ENCODE results near the gene CNR1.

Gene CNR1

GRCh38 chr6:88143421-88144157, 22.6 kb downstream of the CNR1 start:
- DNase-seq = no peak

GRCh38 chr6:88142297-88142668, 23.9 kb downstream of the CNR1 start:
- no peak for DNase-seq

- DNase-seq = no peak
Measured at GRCh38 chr6:88141561-88142296, 24.4 kb downstream of the CNR1 start.

DNA sequence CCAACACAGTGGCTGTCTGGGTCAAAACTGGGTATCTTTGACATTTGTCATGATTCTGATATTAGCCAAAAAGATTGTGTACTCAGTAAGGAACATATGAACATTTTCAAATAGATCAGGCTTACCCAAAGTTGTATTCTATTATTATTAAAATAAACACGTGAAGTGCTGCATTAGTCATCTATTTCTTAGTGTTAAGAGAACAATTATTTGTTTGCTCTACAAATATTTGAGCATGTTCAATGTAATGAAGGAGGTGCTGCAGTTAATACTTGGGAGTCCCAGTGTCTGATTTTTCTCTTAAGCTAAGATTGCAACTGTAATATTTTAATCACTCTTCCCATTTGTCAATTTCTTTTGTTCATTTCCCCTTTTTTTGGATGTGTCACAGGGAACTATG, 28.2 kb downstream of the CNR1 start:
- DNase-seq = no peak

DNA sequence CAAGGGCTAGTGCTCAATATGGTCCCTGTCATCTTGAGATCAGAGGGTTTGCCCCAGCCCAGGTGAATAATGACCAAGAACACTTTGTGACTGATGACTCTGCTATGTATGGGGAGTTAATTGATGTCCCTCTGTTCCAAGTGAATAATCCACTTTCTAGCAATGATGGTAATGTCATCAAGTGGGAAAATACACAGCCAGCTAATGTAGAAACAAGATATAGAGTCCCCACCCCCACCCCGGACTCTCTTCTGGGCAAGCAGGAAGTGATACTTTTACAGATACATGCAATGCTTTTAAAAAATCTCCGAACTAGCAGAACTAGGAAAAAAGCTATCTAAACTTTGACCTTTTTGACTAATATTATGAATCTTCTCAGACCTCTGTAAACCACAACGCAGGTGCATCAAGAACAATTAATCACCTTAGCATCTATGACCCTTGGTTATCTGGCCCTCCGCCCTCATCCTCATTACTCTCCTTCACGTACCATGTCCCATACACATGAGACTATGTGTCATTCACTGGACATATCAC, 30.5 kb downstream of the CNR1 start:
- DNase-seq = no peak

DNA sequence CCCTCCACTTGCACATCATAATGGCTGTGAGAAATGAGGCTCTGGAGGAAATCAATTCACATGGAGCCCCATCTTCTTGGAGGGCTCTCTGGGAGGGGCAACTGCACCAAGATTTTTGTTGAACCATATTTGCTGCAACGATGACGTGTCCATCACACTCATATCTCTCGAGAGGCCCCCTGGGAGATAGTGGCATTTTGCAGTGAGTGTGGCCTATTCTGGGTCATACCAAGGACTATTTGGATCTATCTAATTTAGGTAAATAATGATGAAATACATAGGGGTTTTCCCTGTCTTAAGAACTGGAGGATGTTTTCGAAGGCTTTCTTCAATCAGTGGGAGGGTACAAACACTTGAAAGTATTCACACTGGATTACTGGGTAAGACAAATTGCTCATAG, 31.6 kb downstream of the CNR1 start:
- DNase-seq = no peak

DNA sequence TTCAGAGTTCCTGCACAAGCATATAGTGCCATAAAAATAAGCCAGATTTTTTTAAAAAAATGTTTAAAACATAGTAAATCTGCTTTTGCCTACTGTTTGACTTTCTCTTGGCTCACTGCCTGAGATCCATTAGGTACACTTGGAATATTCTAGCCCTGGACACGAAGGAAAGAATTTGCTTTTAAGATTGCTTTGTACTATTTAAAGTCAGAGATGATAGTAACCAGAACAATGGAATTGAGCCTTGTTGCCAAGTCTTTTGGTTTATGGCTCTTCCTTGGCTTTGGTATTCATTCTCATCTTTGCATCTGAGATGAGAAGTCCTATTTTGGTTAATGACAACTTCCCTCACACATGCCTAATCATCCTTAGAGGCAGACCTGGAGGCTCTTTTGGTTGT, 32.4 kb downstream of the CNR1 start:
- DNase-seq = no peak

DNA sequence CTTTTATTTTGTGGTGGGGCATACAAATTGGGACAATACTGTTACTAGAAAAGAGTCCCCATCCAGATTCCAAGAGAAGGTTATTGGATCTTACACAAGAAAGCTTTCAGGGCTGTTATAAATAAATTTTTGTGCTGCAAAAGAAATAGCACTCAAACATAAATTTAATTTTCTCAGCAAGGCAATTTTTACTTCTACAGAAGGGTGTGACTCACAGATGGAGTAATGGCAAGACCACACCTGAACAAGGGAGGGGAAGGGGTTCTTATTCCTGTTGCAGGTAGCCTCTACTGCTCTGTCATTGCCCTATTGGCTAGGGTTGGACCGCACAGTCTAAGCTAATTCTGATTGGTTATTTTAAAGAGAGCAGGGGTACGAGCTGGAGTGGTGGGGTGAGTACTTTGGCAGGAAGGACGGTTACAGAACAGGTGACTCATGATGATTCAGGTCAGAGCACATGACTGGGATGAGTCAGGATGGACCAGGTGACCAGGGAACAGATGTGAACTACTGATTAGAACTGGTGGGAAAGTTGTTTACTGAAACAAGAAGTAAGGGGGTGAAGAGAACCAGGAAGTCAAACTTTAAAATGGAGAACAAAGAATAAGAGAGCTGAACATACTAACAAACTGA, 41.1 kb downstream of the CNR1 start:
- no peak for DNase-seq

DNA sequence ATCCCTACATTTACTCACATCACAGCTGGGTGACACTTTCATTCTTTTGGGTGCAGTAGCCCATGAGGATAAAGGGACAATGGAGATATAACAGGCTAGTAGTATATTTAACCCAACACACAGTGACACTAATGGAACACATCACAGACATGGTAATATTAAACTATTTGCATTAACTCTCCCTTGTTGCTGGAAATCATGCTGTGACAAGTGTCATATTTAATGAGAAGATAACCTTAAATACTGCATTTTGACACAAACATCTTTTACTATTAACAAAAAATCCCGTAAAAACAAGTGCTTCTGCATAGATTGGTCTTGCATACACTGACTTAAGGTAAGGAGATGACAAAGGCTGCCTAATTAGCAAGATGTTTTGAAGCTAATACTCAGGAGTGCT, 45.5 kb downstream of the CNR1 start:
- DNase-seq = no peak

DNA sequence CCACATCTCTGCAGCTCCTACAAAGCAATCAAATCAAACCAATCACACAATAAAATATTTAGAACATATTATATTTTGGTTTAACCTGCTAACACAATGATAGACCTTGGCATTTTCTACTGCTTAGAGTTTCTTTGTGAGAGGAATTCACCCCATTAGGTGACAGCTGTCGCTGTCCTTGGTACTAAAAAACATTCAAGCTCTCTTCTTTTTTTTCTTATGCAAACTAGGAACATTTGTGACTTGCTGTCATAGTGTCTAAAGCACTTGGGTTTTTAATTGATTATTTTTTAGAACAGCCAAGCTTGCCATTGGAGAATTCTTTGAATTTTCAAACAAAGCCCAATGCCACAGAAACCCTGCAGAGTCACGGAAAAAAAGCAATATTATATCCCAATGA, 46.4 kb downstream of the CNR1 start:
- no peak for DNase-seq

DNA sequence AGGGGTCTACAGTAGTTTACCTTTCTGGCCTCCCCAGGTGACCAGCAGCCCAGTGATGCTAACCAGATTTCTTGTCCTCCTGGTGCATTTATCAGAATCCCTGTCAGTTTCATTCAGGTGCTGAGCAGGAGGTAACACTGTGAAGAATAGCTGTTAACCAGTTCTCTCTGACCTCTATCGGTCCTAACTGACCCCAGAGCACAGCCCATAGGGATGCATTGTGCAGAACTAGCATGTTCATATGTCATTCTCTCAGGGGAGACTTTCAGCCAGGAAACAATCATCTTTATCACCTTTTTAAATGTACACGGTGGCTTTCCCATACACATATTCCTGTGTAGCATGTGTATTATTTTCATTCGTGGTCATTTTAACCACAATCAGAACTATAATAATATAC, 49.9 kb downstream of the CNR1 start:
- DNase-seq = no peak

- no peak for DNase-seq
Measured at GRCh38 chr6:88115307-88115706, 50.8 kb downstream of the CNR1 start.

DNA sequence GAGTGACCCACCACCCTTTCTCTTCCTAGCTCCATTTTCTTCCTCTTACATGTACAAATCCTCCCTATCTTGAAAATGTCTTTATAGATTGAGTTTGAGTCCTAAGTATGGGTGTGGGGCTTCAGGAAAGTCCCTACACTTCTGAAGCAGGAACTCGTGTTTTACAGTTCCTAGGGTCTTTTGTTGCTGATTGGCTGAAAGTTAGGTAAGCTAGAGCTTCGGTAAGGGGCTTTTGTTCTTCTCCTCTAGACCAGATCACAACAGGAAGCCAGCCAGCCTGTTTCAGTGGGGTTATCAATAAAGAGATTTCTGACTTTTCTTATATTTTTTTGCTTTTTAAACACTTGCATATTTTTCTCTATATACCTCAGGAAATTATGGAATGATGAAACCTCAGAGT, 51.3 kb downstream of the CNR1 start:
- no peak for DNase-seq

DNA sequence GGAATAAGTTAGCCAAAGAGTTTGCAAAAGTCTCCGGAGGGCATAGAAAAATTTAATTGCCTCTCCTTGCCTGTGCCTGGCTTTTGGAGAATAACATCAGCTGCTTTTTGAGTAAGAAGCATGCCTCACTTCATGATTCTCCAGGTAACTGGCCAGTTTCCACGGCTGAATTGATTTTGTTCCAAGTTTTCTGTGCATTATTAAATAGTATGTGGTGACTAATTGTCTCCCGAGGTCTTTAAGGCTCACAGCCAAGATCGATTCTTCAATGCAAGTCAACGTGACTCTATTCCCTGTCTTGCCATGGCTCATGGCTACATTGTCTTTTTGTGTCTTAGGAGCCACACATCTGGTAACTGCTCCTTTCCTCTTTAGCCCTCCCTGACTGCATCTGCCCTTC, 54.2 kb downstream of the CNR1 start:
- DNase-seq = no peak

- DNase-seq = no peak
Measured at GRCh38 chr6:88107241-88107640, 58.9 kb downstream of the CNR1 start.

DNA sequence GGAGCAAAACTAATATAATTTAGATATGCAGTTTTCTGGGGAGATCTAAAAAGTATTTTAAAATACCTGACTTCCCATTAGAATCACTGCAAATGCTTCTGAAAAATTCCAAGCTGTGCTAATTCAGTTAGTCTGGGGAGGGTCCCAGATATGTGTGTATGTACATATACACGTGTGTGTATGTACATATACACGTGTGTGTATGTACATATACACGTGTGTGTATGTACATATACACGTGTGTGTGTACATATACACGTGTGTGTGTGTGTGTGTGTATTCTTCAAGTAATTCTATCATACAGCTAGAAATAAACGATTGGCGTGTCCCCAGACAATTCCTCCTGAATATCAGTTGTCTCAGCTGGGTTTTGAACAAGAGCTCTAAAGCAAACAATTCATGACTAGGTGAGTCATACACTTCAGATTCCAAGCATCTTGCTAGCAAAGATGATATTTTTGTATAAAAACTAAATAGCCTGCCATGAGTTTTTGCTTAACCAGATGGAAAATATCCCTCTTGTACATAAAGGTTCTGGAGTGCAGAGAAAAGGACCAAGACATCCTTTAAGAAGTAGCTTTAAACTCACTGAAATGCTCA, 60.3 kb downstream of the CNR1 start:
- no peak for DNase-seq
